Nucleus accumbens (tissue), 56 donors: ENCODE data around the gene MTPN.
A peak's percentile ranks its signal among the peaks of the same experiment; 100 is the strongest.

Experiments
- DNase-seq, 56 donors: peaks; one replicate each; lab custom pipeline; 2025; lab: John Stamatoyannopoulos, UW

Gene MTPN

GRCh38 chr7:135930565-135931461 lies 46.3 kb downstream of the MTPN start:
- DNase-seq = no peak

- no peak for DNase-seq
These were observed 47.4 kb downstream of the MTPN start for GRCh38 chr7:135929722-135930141.

- DNase-seq = no peak
These were observed 47.9 kb downstream of the MTPN start for GRCh38 chr7:135929249-135929648.

- no peak for DNase-seq
These were observed 49.0 kb downstream of the MTPN start for GRCh38 chr7:135928136-135928535.

GRCh38 chr7:135925210-135925609 lies 51.9 kb downstream of the MTPN start:
- no peak for DNase-seq

GRCh38 chr7:135924302-135924701 lies 52.9 kb downstream of the MTPN start:
- DNase-seq = no peak

GRCh38 chr7:135922263-135922662 lies 54.9 kb downstream of the MTPN start:
- no peak for DNase-seq

GRCh38 chr7:135920478-135920877 lies 56.7 kb downstream of the MTPN start:
- no peak for DNase-seq

GRCh38 chr7:135919071-135919841 lies 57.9 kb downstream of the MTPN start:
- DNase-seq = no peak

- no peak for DNase-seq
These were observed 59.0 kb downstream of the MTPN start for GRCh38 chr7:135918134-135918533.

- no peak for DNase-seq
These were observed 59.4 kb downstream of the MTPN start for GRCh38 chr7:135917721-135918120.

- DNase-seq = no peak
These were observed 62.8 kb downstream of the MTPN start for GRCh38 chr7:135914346-135914745.

GRCh38 chr7:135913404-135913803 lies 63.8 kb downstream of the MTPN start:
- DNase-seq = no peak

- DNase-seq = peak in 1 of 56 donors; percentile 11
These were observed 66.1 kb downstream of the MTPN start for GRCh38 chr7:135911099-135911498.

GRCh38 chr7:135910393-135911036 lies 66.6 kb downstream of the MTPN start:
- no peak for DNase-seq

GRCh38 chr7:135905858-135906257 lies 71.3 kb downstream of the MTPN start:
- DNase-seq = no peak

- DNase-seq = no peak
These were observed 71.8 kb downstream of the MTPN start for GRCh38 chr7:135905355-135905754.

- DNase-seq = no peak
These were observed 72.9 kb downstream of the MTPN start for GRCh38 chr7:135904282-135904681.

- no peak for DNase-seq
These were observed 75.3 kb downstream of the MTPN start for GRCh38 chr7:135901585-135902540.

- DNase-seq = no peak
These were observed 77.1 kb downstream of the MTPN start for GRCh38 chr7:135900065-135900546.
